Measurements from ENCODE around the gene CNGB1.
A peak's percentile ranks its signal among the peaks of the same experiment; 100 is the strongest.
"Not testable (repeated sequence)": the region's sequence is repeated elsewhere in the genome, so short reads cannot be mapped to it uniquely, and the experiment has no call there.

The CNGB1 gene

GRCh38 chr16:57970970-57971369 is at the start of gene CNGB1:
Gene CNGB1 (minus strand): TSS chr16:57971128. CDS start chr16:57967286, 3,842 bp downstream.
- DNase-seq = no peak

- DNase-seq = no peak
Observed at GRCh38 chr16:58019866-58020538, 49.1 kb upstream of the CNGB1 start.

- DNase-seq = no peak
Observed at GRCh38 chr16:58018803-58019202, 47.9 kb upstream of the CNGB1 start.

GRCh38 chr16:58016840-58017446 is 46.0 kb upstream of the CNGB1 start:
- DNase-seq = no peak

- DNase-seq = no peak
Observed at GRCh38 chr16:58013201-58013956, 42.5 kb upstream of the CNGB1 start.

GRCh38 chr16:58012481-58012880 is 41.6 kb upstream of the CNGB1 start:
- DNase-seq = no peak

GRCh38 chr16:58011652-58012051 is 40.7 kb upstream of the CNGB1 start:
- DNase-seq = peak; percentile 40

- no peak for DNase-seq
Observed at GRCh38 chr16:58010886-58011285, 40.0 kb upstream of the CNGB1 start.

- no peak for DNase-seq
Observed at GRCh38 chr16:58009856-58010416, 39.0 kb upstream of the CNGB1 start.

- DNase-seq = not testable (repeated sequence)
Observed at GRCh38 chr16:58004736-58005135, 33.8 kb upstream of the CNGB1 start.

GRCh38 chr16:58002936-58003335 is 32.0 kb upstream of the CNGB1 start:
- no peak for DNase-seq

GRCh38 chr16:58002416-58002800 is 31.5 kb upstream of the CNGB1 start:
- no peak for DNase-seq

- DNase-seq = no peak
Observed at GRCh38 chr16:58001781-58002415, 31.0 kb upstream of the CNGB1 start.

- peak; percentile 74 for DNase-seq
Observed at GRCh38 chr16:58000706-58001676, 30.1 kb upstream of the CNGB1 start, which contains the start of gene USB1. Gene USB1 (plus strand): TSS chr16:58001407. CDS start chr16:58001484, 77 bp downstream.

- DNase-seq = no peak
Observed at GRCh38 chr16:57999971-58000705, 29.2 kb upstream of the CNGB1 start, which contains the start of gene ZNF319. Gene ZNF319 (minus strand): TSS chr16:58000672. CDS start chr16:57998265, 2,407 bp downstream.

- DNase-seq = peak; percentile 7
Observed at GRCh38 chr16:57999366-57999970, 28.5 kb upstream of the CNGB1 start.

- no peak for DNase-seq
Observed at GRCh38 chr16:57998992-57999365, 28.1 kb upstream of the CNGB1 start.

- DNase-seq = no peak
Observed at GRCh38 chr16:57998486-57998885, 27.6 kb upstream of the CNGB1 start.

- no peak for DNase-seq
Observed at GRCh38 chr16:57997528-57998265, 26.8 kb upstream of the CNGB1 start.

- DNase-seq = no peak
Observed at GRCh38 chr16:57997176-57997527, 26.2 kb upstream of the CNGB1 start.

All from HCEC 1CT (cell line).